Adrenal gland (tissue), 12 donors: ENCODE results near the gene PRKCH. TPM values are rescaled to one million over a fixed set of nuclear protein-coding genes. Genes with fewer than 3 reads are reported as not detected.
A peak's percentile ranks its signal among the peaks of the same experiment; 100 is the strongest.

Experiments
- DNase-seq, 7 donors: peaks; one replicate each; pipeline ENCODE4 v3.0.0-alpha.2; 2019 to 2020
- H3K27ac ChIP-seq, 5 donors: fragments of 200-600 bp; sonication (generic) in 4 of 5; 1 replicate in 3 of 5; 2 replicates in 2 of 5; pipeline versions ENCODE4 v1.5.1 to v1.8.0; 2016 to 2020; ENCODE audit warnings: mild to moderate bottlenecking in 1 of 5
- H3K27me3 ChIP-seq: fragments of 200-600 bp; 2 replicates; pipeline ENCODE4 v1.8.0; 2021
- H3K36me3 ChIP-seq, 2 donors: fragments of 200-600 bp; replicated peaks in 1 of 2; 1 replicate in 1 of 2; 2 replicates in 1 of 2; pipeline versions ENCODE4 v1.5.1 to v1.8.0; 2018 to 2022
- H3K4me1 ChIP-seq, 2 donors: fragments of 200-600 bp; replicated peaks in 1 of 2; 1 replicate in 1 of 2; 2 replicates in 1 of 2; pipeline versions ENCODE4 v1.5.1 to v1.8.0; 2018 to 2021
- H3K4me3 ChIP-seq, 4 donors: fragments of 200-600 bp; sonication (generic) in 3 of 4; one replicate each; pipeline ENCODE4 v1.5.1; 2016 to 2018
- H3K9me3 ChIP-seq, 3 donors: fragments of 200-600 bp; sonication (generic) in 1 of 3; replicated peaks in 1 of 3; 1 replicate in 2 of 3; 2 replicates in 1 of 3; pipeline versions ENCODE4 v1.5.1 to v1.8.0; 2016 to 2021
- POLR2A ChIP-seq, 2 donors: fragments of 450-650 bp; IDR thresholded peaks; one replicate each; pipeline ENCODE4 v1.6.1; 2017; ENCODE audit warnings: antibody characterized with exemption in 2 of 2, mild to moderate bottlenecking in 2 of 2, moderate library complexity in 1 of 2
- WGBS, 4 donors: extraction: QIAGEN DNeasy Blood & Tissue Kit in 2 of 4; methylation state at CpG; one replicate each; pipeline versions ENCODE4 v1.1.5 to v1.1.7; 2013 to 2017; 5-methylcytosine and 5-hydroxymethylcytosine counted together
- intact Hi-C, 2 donors: fragments of 100-400 bp; cut with DNase I; formaldehyde crosslinking; loops; one replicate each; pipeline versions ENCODE4 v1.14.1 to v1.15.0; 2022 to 2023
- polyA plus RNA-seq, 3 donors: library from polyadenylated mRNA; stranded (reverse); fragments of 200-250 nt in 2 of 3; fragments of 350-450 nt in 1 of 3; fragmentation: Illumina TruSeq in 1 of 3; extraction: RNeasy Lipid Tissue Mini Kit (QIAGEN cat#74804) in 1 of 3; gene quantifications; one replicate each; pipeline ENCODE4 v1.2.3, GENCODE V29; 2013 to 2014
- total RNA-seq, 9 donors: library from RNA; depleted of rRNA in 4 of 9; stranded (reverse); fragments of >200 nt in 4 of 9; fragments of 120-200 nt in 1 of 9; fragmentation: NEBNext Ultra II Directional in 1 of 9; extraction: Animal tissue kit (Norgen Biotek cat#: 25700) in 1 of 9; gene quantifications; one replicate each; pipeline versions ENCODE4 v1.1.0 to v1.2.4, GENCODE V29; 2013 to 2023
- TF ChIP-seq, protein P1 (sequence below), 6 experiments: fragments of 450-650 bp in 4 of 6; fragments of 200-600 bp in 2 of 6; sonication (generic) in 1 of 6; IDR thresholded peaks; 1 replicate in 5 of 6; 2 replicates in 1 of 6; pipeline versions ENCODE4 v1.5.1 to v1.8.0; 2016 to 2021; ENCODE audit warnings: antibody characterized with exemption in 6 of 6, mild to moderate bottlenecking in 2 of 6, moderate library complexity in 1 of 6
- donor health status: healthy with polysubstance abuse.
- donor health status: Bipolar disorder and iron deficiency.
- donor health status: DM: yes; HTN: yes; CAD: no.
- donor health status: DM: no; HTN: no; CAD: no.
- donor health status: DM: no; HTN: no; CAD: no.
- donor health status: DM: yes; HTN: yes; CAD: no.

PRKCH gene
- total and polyA plus RNA-seq, 12 donors, result 7.8 to 28.1 (median 17.0) TPM

DNA sequence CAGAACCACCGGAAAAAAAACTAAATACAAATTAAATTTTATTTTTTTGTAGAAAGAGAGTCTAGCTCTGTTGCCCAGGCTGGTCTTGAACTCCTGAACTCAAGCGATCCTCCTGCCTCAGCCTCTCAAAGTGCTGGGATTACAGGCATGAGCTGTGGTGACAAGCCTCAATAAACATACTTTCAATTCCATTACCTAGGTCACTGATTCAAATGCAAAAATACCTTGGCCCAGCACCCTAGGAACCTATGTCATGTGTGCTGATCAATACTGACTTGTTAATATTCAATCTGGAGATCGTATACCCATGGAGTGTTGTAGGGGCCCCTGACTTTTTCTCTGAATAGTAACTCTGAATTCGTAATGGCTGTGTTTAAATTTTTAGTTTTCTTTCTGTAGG is 33.2 kb upstream of the PRKCH start:
- no peak for DNase-seq
- H3K36me3 ChIP-seq, result no peaks in the 10 kb centered on the region
- peaks cover 8 to 13% of the 10 kb centered on the region in 2 donors for H3K4me1 ChIP-seq
- 80 to 94% (median 88%) methylated on average over 4 of the region's 4 CpGs for WGBS, 4 donors
- H3K9me3 ChIP-seq, result no peaks in the 10 kb centered on the region
- no peaks in the 10 kb centered on the region for H3K27me3 ChIP-seq
- H3K27ac ChIP-seq, result no peak overlapping the region
- no peak overlapping the region for H3K4me3 ChIP-seq
- intact Hi-C loops, result no loop called here
- TF ChIP-seq, protein P1, sequence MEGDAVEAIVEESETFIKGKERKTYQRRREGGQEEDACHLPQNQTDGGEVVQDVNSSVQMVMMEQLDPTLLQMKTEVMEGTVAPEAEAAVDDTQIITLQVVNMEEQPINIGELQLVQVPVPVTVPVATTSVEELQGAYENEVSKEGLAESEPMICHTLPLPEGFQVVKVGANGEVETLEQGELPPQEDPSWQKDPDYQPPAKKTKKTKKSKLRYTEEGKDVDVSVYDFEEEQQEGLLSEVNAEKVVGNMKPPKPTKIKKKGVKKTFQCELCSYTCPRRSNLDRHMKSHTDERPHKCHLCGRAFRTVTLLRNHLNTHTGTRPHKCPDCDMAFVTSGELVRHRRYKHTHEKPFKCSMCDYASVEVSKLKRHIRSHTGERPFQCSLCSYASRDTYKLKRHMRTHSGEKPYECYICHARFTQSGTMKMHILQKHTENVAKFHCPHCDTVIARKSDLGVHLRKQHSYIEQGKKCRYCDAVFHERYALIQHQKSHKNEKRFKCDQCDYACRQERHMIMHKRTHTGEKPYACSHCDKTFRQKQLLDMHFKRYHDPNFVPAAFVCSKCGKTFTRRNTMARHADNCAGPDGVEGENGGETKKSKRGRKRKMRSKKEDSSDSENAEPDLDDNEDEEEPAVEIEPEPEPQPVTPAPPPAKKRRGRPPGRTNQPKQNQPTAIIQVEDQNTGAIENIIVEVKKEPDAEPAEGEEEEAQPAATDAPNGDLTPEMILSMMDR (IDR thresholded peaks at IDR 0.05), result no peak

DNA sequence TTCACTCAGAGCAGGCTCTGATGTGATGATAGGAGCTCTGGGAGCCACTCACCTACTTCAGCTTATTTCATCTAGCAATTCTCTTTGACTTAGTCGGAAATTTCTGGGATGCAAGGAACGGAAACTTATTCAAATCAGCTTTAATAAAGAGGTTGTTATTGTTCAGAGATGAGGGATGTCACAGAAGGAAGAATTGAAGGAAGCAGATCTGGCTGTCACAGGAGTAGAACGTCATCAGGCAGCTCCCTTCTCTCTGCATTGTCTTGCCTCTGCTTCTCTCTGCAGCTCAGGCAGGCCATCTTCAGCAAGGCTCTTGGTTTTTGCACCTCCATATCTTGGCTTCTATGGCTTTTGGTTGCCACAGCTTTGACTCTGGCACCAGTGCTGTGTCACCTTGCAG is 32.7 kb upstream of the PRKCH start:
- 68 to 84% (median 80%) methylated on average over 3 of the region's 3 CpGs for WGBS, 4 donors
- TF ChIP-seq, protein P1 (IDR thresholded peaks at IDR 0.05), result no peak
- no peak for TF ChIP-seq POLR2A (IDR thresholded peaks at IDR 0.05)
- no peaks in the 10 kb centered on the region for H3K36me3 ChIP-seq
- H3K9me3 ChIP-seq, result no peaks in the 10 kb centered on the region
- H3K4me3 ChIP-seq, result no peak overlapping the region
- intact Hi-C loops, result no loop called here
- H3K27me3 ChIP-seq, result no peaks in the 10 kb centered on the region
- no peak for DNase-seq
- H3K27ac ChIP-seq, result no peak overlapping the region
- peaks cover 8 to 13% of the 10 kb centered on the region in 2 donors for H3K4me1 ChIP-seq

DNA sequence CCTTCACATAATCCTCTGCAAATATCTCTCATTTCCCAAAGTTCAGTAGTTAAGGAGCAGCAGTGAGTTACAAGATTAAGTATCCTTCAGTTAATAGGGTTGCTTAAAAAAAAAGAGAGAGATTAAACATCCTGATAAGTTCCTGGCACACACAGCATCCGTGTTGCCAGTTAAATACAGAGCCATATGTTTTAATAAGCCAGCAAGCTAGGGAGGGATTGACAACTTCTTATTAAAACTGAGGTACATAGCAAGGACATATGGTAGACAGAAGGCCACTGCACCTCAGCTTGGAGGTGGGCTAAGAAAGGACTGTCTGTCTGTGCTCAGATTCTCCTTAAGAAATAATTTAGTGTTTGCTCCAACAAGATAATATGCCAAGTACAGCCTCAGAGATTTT is 30.7 kb upstream of the PRKCH start:
- Histone ChIP-seq H3K4me1 (peaks cover 6 to 7% of the 10 kb centered on the region in 2 donors), H3K27ac (no peak overlapping the region), H3K9me3 (no peaks in the 10 kb centered on the region), H3K27me3 (no peaks in the 10 kb centered on the region), H3K4me3 (no peak overlapping the region), H3K36me3 (no peaks in the 10 kb centered on the region)
- no peak for DNase-seq
- WGBS, 4 donors, result 14 to 37% (median 28%) methylated on average over 1 of the region's 1 CpG
- intact Hi-C loops, result loop anchor here (10.0 kb wide), 2 partner anchors 164 to 544 kb away; no protein-coding TSS in a partner anchor
- TF ChIP-seq, protein P1 (IDR thresholded peaks at IDR 0.05), result no peak
- no peak for TF ChIP-seq POLR2A (IDR thresholded peaks at IDR 0.05)

DNA sequence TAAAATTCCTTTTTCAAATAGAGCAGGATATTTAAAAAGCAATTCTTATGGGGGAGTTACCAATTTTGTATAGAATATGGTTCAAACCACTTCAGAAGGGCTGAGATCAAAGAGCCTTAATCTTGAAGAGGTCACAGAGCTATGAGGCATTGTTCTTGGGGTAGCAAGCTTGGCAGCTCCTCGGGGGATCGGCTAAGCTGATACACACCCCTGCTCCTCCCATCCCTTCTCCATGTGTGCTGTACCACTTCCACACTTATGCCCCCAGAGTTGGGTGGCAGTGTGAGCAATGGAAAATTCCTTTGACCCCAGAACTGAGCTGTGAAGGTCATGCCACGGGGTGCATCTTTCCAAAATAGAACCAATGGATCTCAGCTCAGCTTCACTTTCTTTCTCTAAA is 25.2 kb upstream of the PRKCH start:
- DNase-seq, result peak in 1 of 7 donors; percentile 21
- Histone ChIP-seq H3K4me3 (no peak overlapping the region), H3K4me1 (peaks cover 7 to 14% of the 10 kb centered on the region in 2 donors), H3K27ac (peak overlapping the region in 2 of 5 donors; percentile 13 to 52), H3K36me3 (no peaks in the 10 kb centered on the region), H3K9me3 (no peaks in the 10 kb centered on the region), H3K27me3 (no peaks in the 10 kb centered on the region)
- WGBS, 4 donors, result 34 to 41% (median 36%) methylated on average over 3 of the region's 3 CpGs
- no peak for TF ChIP-seq POLR2A (IDR thresholded peaks at IDR 0.05)
- TF ChIP-seq, protein P1 (IDR thresholded peaks at IDR 0.05), result no peak
- intact Hi-C loops, result loop anchor here (10.0 kb wide), 2 partner anchors 159 to 539 kb away; no protein-coding TSS in a partner anchor
